ENCODE results near the gene FBXO41. TPM values are rescaled to one million over a fixed set of nuclear protein-coding genes. Genes with fewer than 3 reads are reported as not detected.

The FBXO41 gene
- polyA plus RNA-seq, 1 donor from 2014 or later: 6.0 TPM

DNA sequence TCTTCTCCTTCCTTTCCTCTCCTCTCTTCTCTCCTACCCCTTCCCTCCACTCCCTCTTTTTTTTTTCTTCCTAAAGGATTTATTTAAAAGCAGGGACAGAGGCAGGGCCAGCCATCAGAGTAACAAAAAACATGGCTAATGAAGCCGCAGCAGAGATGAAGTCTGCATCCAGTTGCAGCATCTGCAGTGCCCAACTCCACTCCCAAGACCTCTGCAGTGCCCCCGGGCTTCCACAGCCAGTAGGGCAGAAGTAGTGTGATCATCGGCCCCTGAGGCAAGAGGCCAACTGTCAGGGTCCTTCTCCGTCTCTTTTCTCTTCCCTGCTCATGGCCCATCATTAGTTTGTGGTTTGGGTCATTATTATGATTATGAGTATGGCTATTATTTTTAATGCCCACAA is 13.3 kb upstream of the FBXO41 start:
- H3K27me3 ChIP-seq (ENCODE audit: insufficient read depth, low read depth, low read length): peaks cover 33% of the 10 kb centered on the region
- peak overlapping the region; percentile 57 for H3K4me3 ChIP-seq (ENCODE audit: low read length)

DNA sequence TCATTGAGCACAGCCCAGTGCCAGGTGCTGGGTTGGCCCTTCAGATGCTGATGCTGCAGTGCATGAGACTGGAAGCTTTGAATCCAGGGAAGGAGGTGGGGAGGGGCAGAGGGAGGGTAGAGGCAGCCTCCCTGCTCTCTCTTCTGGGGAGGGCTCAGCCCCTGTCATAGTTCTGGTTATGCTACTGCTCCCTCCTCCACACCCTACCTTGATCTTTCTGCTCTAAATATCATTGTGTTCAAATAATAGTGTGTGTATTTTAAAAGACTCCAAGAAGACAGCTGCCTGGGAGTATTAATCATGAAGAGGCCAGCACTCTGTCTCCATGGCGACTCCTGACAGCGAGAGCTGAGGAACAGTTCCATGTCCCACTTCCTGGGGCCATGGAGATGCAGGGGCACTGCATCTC is 12.9 kb upstream of the FBXO41 start:
- TF ChIP-seq EP300 (conservative IDR thresholded peaks at IDR 0.05; ENCODE audit: poor library complexity, severe bottlenecking) (peak; percentile 78), EZH2 (IDR thresholded peaks at IDR 0.05; ENCODE audit: borderline replicate concordance, insufficient read depth, low read length, poor library complexity, severe bottlenecking) (no peak), TAF1 (IDR thresholded peaks at IDR 0.05; ENCODE audit: low read depth) (no peak), CTCF (IDR thresholded peaks at IDR 0.05; ENCODE audit: poor library complexity, severe bottlenecking) (no peak), RAD21 (conservative IDR thresholded peaks at IDR 0.05) (peak; percentile 17), SMC3 (conservative IDR thresholded peaks at IDR 0.05; ENCODE audit: poor library complexity) (peak; percentile 17), POLR2AphosphoS5 (IDR thresholded peaks at IDR 0.05) (peak; percentile 59)
- TF ChIP-seq, protein P1, sequence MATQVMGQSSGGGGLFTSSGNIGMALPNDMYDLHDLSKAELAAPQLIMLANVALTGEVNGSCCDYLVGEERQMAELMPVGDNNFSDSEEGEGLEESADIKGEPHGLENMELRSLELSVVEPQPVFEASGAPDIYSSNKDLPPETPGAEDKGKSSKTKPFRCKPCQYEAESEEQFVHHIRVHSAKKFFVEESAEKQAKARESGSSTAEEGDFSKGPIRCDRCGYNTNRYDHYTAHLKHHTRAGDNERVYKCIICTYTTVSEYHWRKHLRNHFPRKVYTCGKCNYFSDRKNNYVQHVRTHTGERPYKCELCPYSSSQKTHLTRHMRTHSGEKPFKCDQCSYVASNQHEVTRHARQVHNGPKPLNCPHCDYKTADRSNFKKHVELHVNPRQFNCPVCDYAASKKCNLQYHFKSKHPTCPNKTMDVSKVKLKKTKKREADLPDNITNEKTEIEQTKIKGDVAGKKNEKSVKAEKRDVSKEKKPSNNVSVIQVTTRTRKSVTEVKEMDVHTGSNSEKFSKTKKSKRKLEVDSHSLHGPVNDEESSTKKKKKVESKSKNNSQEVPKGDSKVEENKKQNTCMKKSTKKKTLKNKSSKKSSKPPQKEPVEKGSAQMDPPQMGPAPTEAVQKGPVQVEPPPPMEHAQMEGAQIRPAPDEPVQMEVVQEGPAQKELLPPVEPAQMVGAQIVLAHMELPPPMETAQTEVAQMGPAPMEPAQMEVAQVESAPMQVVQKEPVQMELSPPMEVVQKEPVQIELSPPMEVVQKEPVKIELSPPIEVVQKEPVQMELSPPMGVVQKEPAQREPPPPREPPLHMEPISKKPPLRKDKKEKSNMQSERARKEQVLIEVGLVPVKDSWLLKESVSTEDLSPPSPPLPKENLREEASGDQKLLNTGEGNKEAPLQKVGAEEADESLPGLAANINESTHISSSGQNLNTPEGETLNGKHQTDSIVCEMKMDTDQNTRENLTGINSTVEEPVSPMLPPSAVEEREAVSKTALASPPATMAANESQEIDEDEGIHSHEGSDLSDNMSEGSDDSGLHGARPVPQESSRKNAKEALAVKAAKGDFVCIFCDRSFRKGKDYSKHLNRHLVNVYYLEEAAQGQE (IDR thresholded peaks at IDR 0.05; ENCODE audit: borderline replicate concordance): peak; percentile 91
- Histone ChIP-seq H3F3A (ENCODE audit: insufficient read depth, low read length, poor library complexity, severe bottlenecking) (peaks cover 8% of the 10 kb centered on the region), H3K36me3 (ENCODE audit: insufficient read depth, low read length) (no peaks in the 10 kb centered on the region), H3K4me2 (ENCODE audit: low read length) (peak overlapping the region; percentile 75), H3K27ac (ENCODE audit: low read length) (peak overlapping the region; percentile 90), H3K9me3 (ENCODE audit: low read length) (no peaks in the 10 kb centered on the region), H4K20me1 (ENCODE audit: insufficient read depth) (no peaks in the 10 kb centered on the region), H3K27me3 (ENCODE audit: insufficient read depth, low read depth, low read length) (peaks cover 37% of the 10 kb centered on the region), H2AFZ (ENCODE audit: low read depth, low read length) (peak overlapping the region; percentile 52), H3K9ac (ENCODE audit: low read length) (peak overlapping the region; percentile 60), H3K4me3 (ENCODE audit: low read length) (peak overlapping the region; percentile 57), H3K9me2 (ENCODE audit: insufficient read depth, low read length) (no peaks in the 10 kb centered on the region), H3K79me2 (replicated peaks; ENCODE audit: insufficient read depth, low read length) (no peaks in the 10 kb centered on the region)

More for the DNA sequence above, 13.3 kb upstream of the FBXO41 start:
- H3F3A ChIP-seq (ENCODE audit: insufficient read depth, low read length, poor library complexity, severe bottlenecking): peaks cover 8% of the 10 kb centered on the region
- H3K27ac ChIP-seq (ENCODE audit: low read length): peak overlapping the region; percentile 90
- no peaks in the 10 kb centered on the region for H3K9me2 ChIP-seq (ENCODE audit: insufficient read depth, low read length)
- TF ChIP-seq MXI1 (conservative IDR thresholded peaks at IDR 0.05; ENCODE audit: poor library complexity, severe bottlenecking) (no peak), POLR2AphosphoS5 (IDR thresholded peaks at IDR 0.05) (no peak), CTCF (IDR thresholded peaks at IDR 0.05; ENCODE audit: poor library complexity, severe bottlenecking) (peak; percentile 30), EP300 (conservative IDR thresholded peaks at IDR 0.05; ENCODE audit: poor library complexity, severe bottlenecking) (peak; percentile 5), RAD21 (conservative IDR thresholded peaks at IDR 0.05) (no peak), TAF1 (IDR thresholded peaks at IDR 0.05; ENCODE audit: low read depth) (no peak)
- TF ChIP-seq, protein P1 (IDR thresholded peaks at IDR 0.05; ENCODE audit: borderline replicate concordance): no peak
- H2AFZ ChIP-seq (ENCODE audit: low read depth, low read length): peak overlapping the region; percentile 52
- H3K79me2 ChIP-seq (replicated peaks; ENCODE audit: insufficient read depth, low read length): no peaks in the 10 kb centered on the region
- H3K4me2 ChIP-seq (ENCODE audit: low read length): peak overlapping the region; percentile 75
- no peaks in the 10 kb centered on the region for H3K9me3 ChIP-seq (ENCODE audit: low read length)
- H3K9ac ChIP-seq (ENCODE audit: low read length): peak overlapping the region; percentile 60
- H4K20me1 ChIP-seq (ENCODE audit: insufficient read depth): no peaks in the 10 kb centered on the region
- H3K36me3 ChIP-seq (ENCODE audit: insufficient read depth, low read length): no peaks in the 10 kb centered on the region

Data from neural cell (in vitro differentiated cells).